Muscle of leg (tissue), 11 donors: ENCODE measurements around the gene TGFBR3. TPM values are rescaled to one million over a fixed set of nuclear protein-coding genes. Genes with fewer than 3 reads are reported as not detected.

ENCODE experiments used
- DNase-seq: peaks from one replicate; pipeline ENCODE4 v3.0.0; 2013
- H3K27ac ChIP-seq: one replicate; pipeline ENCODE4 v1.5.1; 2013; ENCODE audit warnings: mild to moderate bottlenecking, low read length, control low read depth
- H3K27me3 ChIP-seq: one replicate; pipeline ENCODE4 v1.6.1; 2013; ENCODE audit warnings: low read length; ENCODE audit not compliant: control insufficient read depth, insufficient read depth
- H3K36me3 ChIP-seq: one replicate; pipeline ENCODE4 v1.6.1; 2013; ENCODE audit warnings: low read length; ENCODE audit not compliant: control insufficient read depth, insufficient read depth
- H3K4me1 ChIP-seq: one replicate; pipeline ENCODE4 v1.6.1; 2013; ENCODE audit warnings: low read length; ENCODE audit not compliant: control insufficient read depth, insufficient read depth
- H3K4me3 ChIP-seq: one replicate; pipeline ENCODE4 v1.5.1; 2013; ENCODE audit warnings: low read length, control low read depth
- H3K9me3 ChIP-seq: replicated peaks from 2 replicates; pipeline ENCODE4 v1.6.1; 2013; ENCODE audit warnings: low read depth, low read length; ENCODE audit not compliant: control insufficient read depth
- WGBS: methylation state at CpG from one replicate; pipeline ENCODE4 v1.1.5; 2013; ENCODE audit warnings: missing lambda C conversion rate; ENCODE audit not compliant: insufficient coverage; 5-methylcytosine and 5-hydroxymethylcytosine counted together
- polyA plus RNA-seq, 8 donors: library from polyadenylated mRNA; unstranded; fragments of 120-200 nt; gene quantifications; one replicate each; pipeline versions ENCODE4 v1.2.1 to v1.2.3, GENCODE V29; 2013; ENCODE audit warnings: inconsistent platforms in 1 of 8, low replicate concordance in 1 of 8; ENCODE audit not compliant: insufficient read length in 8 of 8, insufficient read depth in 1 of 8
- total RNA-seq: library from RNA; stranded (reverse); fragments of 120-200 nt; gene quantifications from one replicate; pipeline ENCODE4 v1.2.4, GENCODE V29; 2013

Gene TGFBR3
- total and polyA plus RNA-seq, 9 donors = 20.5 to 45.4 (median 25.3) TPM

DNA sequence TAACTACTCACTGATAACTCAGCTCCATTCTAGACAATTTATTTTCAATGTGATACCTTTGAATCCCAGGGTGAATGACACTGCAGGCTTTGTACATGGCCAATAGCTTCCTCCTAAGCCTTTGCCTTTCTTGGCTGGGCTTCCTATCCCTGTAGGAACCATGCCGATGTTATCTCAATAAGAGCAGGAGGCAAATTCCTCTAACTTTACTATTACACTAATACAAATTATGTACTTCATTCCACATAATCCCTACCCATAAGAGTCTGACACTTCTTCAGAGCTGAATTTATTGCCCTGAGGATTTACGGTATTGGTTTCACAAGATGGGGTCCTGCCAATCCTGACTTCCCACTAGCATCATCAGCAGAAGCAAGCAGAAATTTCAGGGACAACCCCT is 14.0 kb downstream of the TGFBR3 start:
- DNase-seq = no peak
- Histone ChIP-seq H3K27ac (no peak overlapping the region), H3K36me3 (no peaks in the 10 kb centered on the region), H3K27me3 (no peaks in the 10 kb centered on the region), H3K4me3 (no peak overlapping the region), H3K4me1 (no peaks in the 10 kb centered on the region), H3K9me3 (no peaks in the 10 kb centered on the region)
- 47% methylated on average over 2 of the region's 2 CpGs for WGBS

DNA sequence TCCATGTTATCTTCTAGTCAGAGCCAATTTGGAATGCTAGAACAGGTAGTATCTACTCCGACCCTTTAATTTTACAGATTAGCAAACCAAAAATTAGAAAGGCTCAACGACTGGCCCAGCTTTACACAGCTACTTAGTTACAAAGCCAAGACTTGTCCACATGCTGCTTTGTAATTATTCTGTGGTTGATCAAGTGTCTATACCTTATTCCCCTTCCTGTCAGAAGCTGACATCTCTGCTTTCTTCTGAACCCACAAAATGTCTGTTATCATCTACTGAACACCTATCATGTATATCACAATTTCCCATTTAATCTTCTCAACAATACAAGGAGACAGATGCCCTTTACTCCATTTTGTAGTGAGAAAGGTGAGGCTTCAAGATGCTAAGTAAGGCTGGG is 15.6 kb downstream of the TGFBR3 start:
- Histone ChIP-seq H3K9me3 (no peaks in the 10 kb centered on the region), H3K36me3 (no peaks in the 10 kb centered on the region), H3K4me1 (no peaks in the 10 kb centered on the region), H3K27ac (no peak overlapping the region), H3K4me3 (no peak overlapping the region), H3K27me3 (no peaks in the 10 kb centered on the region)
- WGBS = no CpG with 5 or more reads among the region's 2 CpGs
- DNase-seq = no peak

DNA sequence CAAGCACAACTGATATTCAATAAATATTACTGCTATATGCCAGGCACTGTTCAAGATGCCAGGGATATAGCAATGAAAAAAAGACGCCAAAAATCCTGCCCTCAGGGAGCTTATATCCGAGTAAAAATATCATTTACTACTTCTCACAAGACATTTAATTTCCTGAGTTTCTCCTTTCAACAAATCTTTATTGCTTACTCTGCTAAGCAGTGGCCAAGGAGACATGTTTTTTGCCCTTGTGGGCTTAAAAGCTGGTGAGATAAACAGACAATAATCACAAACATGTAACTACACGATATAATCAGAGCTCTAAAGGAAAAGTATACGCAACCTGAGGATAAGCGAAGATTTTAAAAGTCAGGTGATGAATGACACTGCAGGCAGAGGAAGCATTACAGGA is 19.5 kb downstream of the TGFBR3 start:
- Histone ChIP-seq H3K4me1 (peaks cover 8% of the 10 kb centered on the region), H3K27ac (no peak overlapping the region), H3K27me3 (no peaks in the 10 kb centered on the region), H3K36me3 (no peaks in the 10 kb centered on the region), H3K4me3 (no peak overlapping the region), H3K9me3 (no peaks in the 10 kb centered on the region)
- WGBS = 89% methylated on average over 2 of the region's 5 CpGs
- no peak for DNase-seq

DNA sequence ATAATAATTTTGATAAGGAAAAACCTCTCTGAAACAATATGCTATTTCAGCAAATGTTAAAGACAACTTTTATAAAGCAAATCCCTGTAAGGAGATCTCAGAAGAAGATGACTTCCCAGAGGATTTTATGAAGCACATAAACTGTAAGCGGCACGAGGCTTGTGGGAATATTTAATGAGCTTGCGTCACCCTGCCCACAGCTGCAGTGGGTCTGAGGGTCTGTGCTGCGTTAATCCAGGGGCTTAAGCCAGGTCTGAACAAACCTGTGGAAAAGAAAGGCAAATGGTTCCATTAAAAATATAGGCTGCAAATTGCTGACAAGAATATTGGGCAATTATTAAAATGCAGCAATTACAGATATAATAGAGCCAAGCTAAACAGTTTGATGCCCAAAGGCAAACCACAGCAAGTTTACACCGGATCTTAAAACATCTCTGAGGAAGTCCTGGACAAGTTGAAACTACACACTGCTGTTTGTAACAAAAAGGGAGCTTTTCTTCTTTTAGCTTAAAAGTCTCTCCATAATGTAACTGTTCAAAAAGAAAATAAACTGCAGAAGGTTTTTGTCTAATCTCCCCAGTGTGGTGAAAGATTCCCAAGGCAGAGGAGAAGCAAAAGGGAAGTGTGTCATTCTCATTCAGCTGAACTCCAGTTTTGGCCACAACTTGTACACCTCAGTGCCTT is 21.8 kb downstream of the TGFBR3 start:
- WGBS = 19% methylated on average over 3 of the region's 5 CpGs
- no peak overlapping the region for H3K4me3 ChIP-seq
- H3K36me3 ChIP-seq = peaks cover 12% of the 10 kb centered on the region
- no peaks in the 10 kb centered on the region for H3K27me3 ChIP-seq
- H3K9me3 ChIP-seq = no peaks in the 10 kb centered on the region
- peak; percentile 44 for DNase-seq
- H3K4me1 ChIP-seq = peaks cover 8% of the 10 kb centered on the region
- peak overlapping the region; percentile 16 for H3K27ac ChIP-seq

DNA sequence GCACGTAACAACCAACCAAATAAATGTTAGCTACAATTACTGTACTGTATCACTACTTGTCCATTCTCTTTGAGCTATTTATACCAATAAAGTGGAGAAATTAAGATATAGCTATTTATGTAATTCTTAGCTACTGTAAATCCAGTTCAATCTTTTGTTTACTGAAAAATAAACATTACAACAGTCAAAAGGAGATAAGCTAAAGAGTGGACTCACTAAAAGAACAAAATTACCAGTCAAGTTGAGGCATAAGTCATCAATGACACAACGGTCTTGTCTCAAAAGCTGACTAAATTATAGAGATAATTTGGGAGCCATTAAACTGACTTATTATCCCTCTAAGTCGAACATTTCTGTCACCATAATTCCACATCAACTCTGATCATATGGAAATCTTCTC is 22.5 kb downstream of the TGFBR3 start:
- Histone ChIP-seq H3K36me3 (peaks cover 12% of the 10 kb centered on the region), H3K27me3 (no peaks in the 10 kb centered on the region), H3K9me3 (no peaks in the 10 kb centered on the region), H3K4me1 (peaks cover 8% of the 10 kb centered on the region), H3K4me3 (no peak overlapping the region), H3K27ac (no peak overlapping the region)
- DNase-seq = no peak
- no CpG with 5 or more reads among the region's 3 CpGs for WGBS

DNA sequence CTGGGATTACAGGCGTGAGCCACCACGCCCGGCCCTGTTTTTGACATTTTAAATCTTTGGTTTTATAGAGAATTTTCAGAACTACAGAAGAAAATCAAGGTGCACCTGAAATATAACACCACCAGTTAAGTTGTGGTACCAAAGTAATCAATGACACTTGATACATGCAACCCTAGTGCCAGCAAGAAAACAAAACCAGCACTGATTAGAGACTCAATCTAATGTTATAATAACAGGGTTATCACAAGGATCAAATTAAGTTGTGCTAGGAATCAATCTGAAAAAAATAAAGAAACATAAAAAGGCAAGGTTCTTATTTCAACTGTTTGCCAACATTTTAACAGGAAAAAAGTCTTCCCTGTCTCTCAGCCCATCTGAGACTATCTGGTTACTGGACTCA is 23.8 kb downstream of the TGFBR3 start:
- no peak for DNase-seq
- Histone ChIP-seq H3K4me1 (peaks cover 8% of the 10 kb centered on the region), H3K36me3 (peaks cover 14% of the 10 kb centered on the region), H3K4me3 (no peak overlapping the region), H3K27ac (no peak overlapping the region), H3K27me3 (no peaks in the 10 kb centered on the region), H3K9me3 (no peaks in the 10 kb centered on the region)
- WGBS = no CpG with 5 or more reads among the region's 3 CpGs

DNA sequence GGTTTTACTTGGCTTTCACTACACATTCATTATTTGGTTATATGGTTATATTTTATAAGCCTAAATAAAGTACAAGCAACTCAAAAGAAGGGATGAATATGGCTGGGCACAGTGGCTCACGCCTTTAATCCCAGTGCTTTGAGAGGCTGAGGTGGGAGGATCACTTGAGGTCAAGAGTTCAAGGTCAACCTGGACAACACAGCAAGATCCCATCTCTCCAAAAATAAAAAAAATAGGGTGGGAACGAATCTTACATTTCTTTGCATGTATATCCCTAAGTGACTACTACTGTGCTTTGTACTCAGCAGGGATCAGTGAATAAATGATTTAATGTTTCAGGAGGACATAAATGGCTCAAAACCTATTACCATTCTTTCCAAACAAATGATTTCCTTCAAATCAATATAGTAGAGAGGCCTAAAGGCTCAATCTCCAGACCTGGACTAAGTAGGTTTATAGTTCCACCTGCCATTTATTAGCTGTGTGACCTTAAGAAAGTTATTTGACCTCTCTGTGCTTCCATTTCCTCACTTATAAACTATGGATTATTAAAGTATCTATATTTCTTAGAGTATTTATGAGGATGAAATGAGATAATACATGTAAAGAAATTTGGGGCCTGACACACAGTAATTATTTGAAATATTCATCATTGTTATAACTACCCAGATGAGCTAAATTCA is 28.3 kb downstream of the TGFBR3 start:
- peaks cover 24% of the 10 kb centered on the region for H3K36me3 ChIP-seq
- peaks cover 5% of the 10 kb centered on the region for H3K4me1 ChIP-seq
- H3K27ac ChIP-seq = no peak overlapping the region
- no peaks in the 10 kb centered on the region for H3K9me3 ChIP-seq
- no peaks in the 10 kb centered on the region for H3K27me3 ChIP-seq
- no peak overlapping the region for H3K4me3 ChIP-seq
- WGBS = no CpG with 5 or more reads among the region's 2 CpGs
- DNase-seq = no peak

DNA sequence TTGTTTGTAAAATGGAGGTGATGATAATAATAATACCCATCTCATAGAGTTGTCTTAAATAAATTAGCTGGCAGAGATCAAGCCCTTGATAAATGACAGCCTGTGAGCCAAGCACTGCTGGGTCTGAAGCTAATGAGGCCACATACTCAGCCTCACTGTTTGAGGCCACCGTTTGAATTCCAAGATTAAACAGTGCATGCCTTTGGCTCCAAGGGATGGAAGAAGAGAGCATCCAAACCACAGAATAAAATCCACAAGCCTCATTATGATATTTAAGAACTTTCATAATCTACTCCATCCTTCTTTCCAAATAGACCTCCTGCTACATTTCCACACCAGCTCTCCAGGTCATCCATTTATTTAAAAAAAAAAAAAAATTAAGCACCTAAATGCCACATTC is 29.0 kb downstream of the TGFBR3 start:
- WGBS = 43% methylated on average over 1 of the region's 1 CpG
- H3K4me1 ChIP-seq = peaks cover 5% of the 10 kb centered on the region
- peaks cover 24% of the 10 kb centered on the region for H3K36me3 ChIP-seq
- H3K27me3 ChIP-seq = no peaks in the 10 kb centered on the region
- H3K9me3 ChIP-seq = no peaks in the 10 kb centered on the region
- DNase-seq = no peak
- no peak overlapping the region for H3K4me3 ChIP-seq
- no peak overlapping the region for H3K27ac ChIP-seq

DNA sequence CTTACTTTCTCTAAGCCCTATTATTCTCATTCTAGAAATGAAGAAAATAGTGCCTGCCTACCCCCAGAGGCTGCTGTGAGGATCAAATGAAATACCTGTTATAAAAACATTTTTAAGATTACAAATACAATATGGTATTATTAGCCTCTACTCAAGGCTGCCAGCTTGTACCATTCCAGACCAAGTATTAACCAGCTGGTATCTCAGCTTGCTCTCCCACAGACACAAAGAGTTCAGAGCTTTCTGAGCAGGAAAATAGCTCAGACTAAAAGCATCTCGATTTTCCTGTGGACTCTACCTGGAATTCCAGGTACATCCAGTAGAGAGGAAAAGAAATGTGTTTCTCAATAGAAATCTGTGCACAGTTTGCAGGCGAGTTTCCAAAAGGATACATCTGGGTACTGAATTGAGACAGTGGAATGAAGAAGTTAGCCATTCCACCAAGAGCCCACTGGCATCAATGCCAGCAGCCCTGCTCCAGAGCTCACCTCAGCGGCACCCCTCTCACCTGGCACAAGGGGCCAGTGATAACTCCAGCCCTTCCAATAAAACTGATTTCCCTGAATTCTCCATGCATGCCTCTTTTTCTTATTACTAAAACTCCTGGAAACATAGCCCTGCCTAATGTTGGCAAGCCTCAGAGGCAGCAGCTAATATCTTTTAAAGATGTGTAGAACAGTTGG is 31.0 kb downstream of the TGFBR3 start:
- WGBS = 50% methylated on average over 1 of the region's 3 CpGs
- Histone ChIP-seq H3K9me3 (no peaks in the 10 kb centered on the region), H3K4me3 (no peak overlapping the region), H3K4me1 (peaks cover 13% of the 10 kb centered on the region), H3K27ac (peak overlapping the region; percentile 51), H3K27me3 (no peaks in the 10 kb centered on the region), H3K36me3 (peaks cover 14% of the 10 kb centered on the region)
- DNase-seq = peak; percentile 70

DNA sequence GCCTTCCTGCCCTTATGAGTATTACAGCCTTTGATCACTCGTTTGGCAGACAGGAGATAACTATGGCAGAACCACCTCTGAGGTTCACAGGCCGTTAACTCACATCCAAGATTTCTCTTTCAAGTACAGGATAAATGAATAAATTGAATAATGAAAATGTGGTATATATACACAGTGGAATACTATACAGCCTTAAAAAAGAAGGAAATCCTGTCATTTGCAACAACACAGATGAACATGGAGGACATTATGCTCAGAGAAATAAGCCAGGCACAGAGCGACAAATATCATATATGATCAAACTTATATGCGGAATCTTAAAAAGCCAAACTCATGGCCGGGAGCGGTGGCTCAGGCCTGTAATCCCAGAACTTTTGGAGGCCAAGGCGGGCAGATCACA is 32.6 kb downstream of the TGFBR3 start:
- Histone ChIP-seq H3K36me3 (peaks cover 12% of the 10 kb centered on the region), H3K4me1 (peaks cover 13% of the 10 kb centered on the region), H3K27me3 (no peaks in the 10 kb centered on the region), H3K27ac (no peak overlapping the region), H3K9me3 (no peaks in the 10 kb centered on the region), H3K4me3 (no peak overlapping the region)
- WGBS = no CpG with 5 or more reads among the region's 7 CpGs
- DNase-seq = no peak
